ENCODE results near the gene SNAP25. TPM values are rescaled to one million over a fixed set of nuclear protein-coding genes. Genes with fewer than 3 reads are reported as not detected.

Gene SNAP25
- total RNA-seq, 1 donor from 2014 or later = 3.0 TPM

- H3K4me3 Mint-ChIP-seq = no peak overlapping the region
- no peaks in the 10 kb centered on the region for H3K4me1 Mint-ChIP-seq
- peaks cover 7% of the 10 kb centered on the region for H3K27me3 Mint-ChIP-seq
- H3K27ac Mint-ChIP-seq = no peak overlapping the region
- H3K36me3 Mint-ChIP-seq (ENCODE audit: low read depth) = no peaks in the 10 kb centered on the region
- intact Hi-C loops (cut with micrococcal nuclease) = no loop called here
- no peak for DNase-seq
- no peaks in the 10 kb centered on the region for H3K9me3 Mint-ChIP-seq
These were observed 110.9 kb downstream of the SNAP25 start for GRCh38 chr20:10329387-10330005.

GRCh38 chr20:10330071-10330470 is 111.4 kb downstream of the SNAP25 start:
- no peak for DNase-seq
- Mint-ChIP-seq H3K27me3 (peaks cover 7% of the 10 kb centered on the region), H3K4me3 (no peak overlapping the region), H3K36me3 (ENCODE audit: low read depth) (no peaks in the 10 kb centered on the region), H3K9me3 (no peaks in the 10 kb centered on the region), H3K4me1 (no peaks in the 10 kb centered on the region), H3K27ac (no peak overlapping the region)
- intact Hi-C loops (cut with micrococcal nuclease) = no loop called here

GRCh38 chr20:10332656-10333415 is 114.2 kb downstream of the SNAP25 start:
- no peak overlapping the region for H3K4me3 Mint-ChIP-seq
- H3K9me3 Mint-ChIP-seq = peaks cover 4% of the 10 kb centered on the region
- H3K27ac Mint-ChIP-seq = no peak overlapping the region
- H3K36me3 Mint-ChIP-seq (ENCODE audit: low read depth) = no peaks in the 10 kb centered on the region
- intact Hi-C loops (cut with micrococcal nuclease) = no loop called here
- H3K4me1 Mint-ChIP-seq = peaks cover 1% of the 10 kb centered on the region
- H3K27me3 Mint-ChIP-seq = peaks cover 11% of the 10 kb centered on the region
- DNase-seq = no peak

- no peak overlapping the region for H3K27ac Mint-ChIP-seq
- peaks cover 7% of the 10 kb centered on the region for H3K27me3 Mint-ChIP-seq
- H3K36me3 Mint-ChIP-seq (ENCODE audit: low read depth) = no peaks in the 10 kb centered on the region
- intact Hi-C loops (cut with micrococcal nuclease) = no loop called here
- H3K4me3 Mint-ChIP-seq = no peak overlapping the region
- H3K9me3 Mint-ChIP-seq = peaks cover 4% of the 10 kb centered on the region
- H3K4me1 Mint-ChIP-seq = peaks cover 6% of the 10 kb centered on the region
- no peak for DNase-seq
These were observed 118.5 kb downstream of the SNAP25 start for GRCh38 chr20:10336959-10337729.

GRCh38 chr20:10338426-10339180 is 120.0 kb downstream of the SNAP25 start:
- Mint-ChIP-seq H3K9me3 (peaks cover 4% of the 10 kb centered on the region), H3K4me1 (peaks cover 6% of the 10 kb centered on the region), H3K27ac (no peak overlapping the region), H3K27me3 (peaks cover 9% of the 10 kb centered on the region), H3K4me3 (no peak overlapping the region), H3K36me3 (ENCODE audit: low read depth) (no peaks in the 10 kb centered on the region)
- no peak for DNase-seq
- intact Hi-C loops (cut with micrococcal nuclease) = no loop called here

GRCh38 chr20:10339609-10340008 is 121.0 kb downstream of the SNAP25 start:
- no peak for DNase-seq
- Mint-ChIP-seq H3K4me1 (peaks cover 6% of the 10 kb centered on the region), H3K4me3 (no peak overlapping the region), H3K27me3 (peaks cover 10% of the 10 kb centered on the region), H3K27ac (no peak overlapping the region), H3K9me3 (peaks cover 4% of the 10 kb centered on the region), H3K36me3 (ENCODE audit: low read depth) (no peaks in the 10 kb centered on the region)
- intact Hi-C loops (cut with micrococcal nuclease) = no loop called here

- intact Hi-C loops (cut with micrococcal nuclease) = no loop called here
- Mint-ChIP-seq H3K4me3 (no peak overlapping the region), H3K9me3 (peaks cover 4% of the 10 kb centered on the region), H3K36me3 (ENCODE audit: low read depth) (no peaks in the 10 kb centered on the region), H3K27ac (no peak overlapping the region), H3K27me3 (peaks cover 11% of the 10 kb centered on the region), H3K4me1 (peaks cover 6% of the 10 kb centered on the region)
- DNase-seq = no peak
These were observed 123.5 kb downstream of the SNAP25 start for GRCh38 chr20:10342152-10342551.

- no peaks in the 10 kb centered on the region for H3K4me1 Mint-ChIP-seq
- no peak for DNase-seq
- H3K36me3 Mint-ChIP-seq (ENCODE audit: low read depth) = no peaks in the 10 kb centered on the region
- H3K27ac Mint-ChIP-seq = no peak overlapping the region
- H3K9me3 Mint-ChIP-seq = peaks cover 6% of the 10 kb centered on the region
- intact Hi-C loops (cut with micrococcal nuclease) = no loop called here
- H3K27me3 Mint-ChIP-seq = peaks cover 9% of the 10 kb centered on the region
- H3K4me3 Mint-ChIP-seq = no peak overlapping the region
These were observed 126.3 kb downstream of the SNAP25 start for GRCh38 chr20:10344953-10345352.

GRCh38 chr20:10347086-10347880 is 128.7 kb downstream of the SNAP25 start:
- H3K9me3 Mint-ChIP-seq = peaks cover 14% of the 10 kb centered on the region
- intact Hi-C loops (cut with micrococcal nuclease) = no loop called here
- peaks cover 3% of the 10 kb centered on the region for H3K36me3 Mint-ChIP-seq (ENCODE audit: low read depth)
- peaks cover 13% of the 10 kb centered on the region for H3K4me1 Mint-ChIP-seq
- H3K4me3 Mint-ChIP-seq = no peak overlapping the region
- peaks cover 9% of the 10 kb centered on the region for H3K27me3 Mint-ChIP-seq
- H3K27ac Mint-ChIP-seq = no peak overlapping the region
- DNase-seq = no peak

- Mint-ChIP-seq H3K9me3 (peaks cover 14% of the 10 kb centered on the region), H3K27ac (no peak overlapping the region), H3K36me3 (ENCODE audit: low read depth) (peaks cover 3% of the 10 kb centered on the region), H3K27me3 (peaks cover 3% of the 10 kb centered on the region), H3K4me3 (no peak overlapping the region), H3K4me1 (peaks cover 16% of the 10 kb centered on the region)
- intact Hi-C loops (cut with micrococcal nuclease) = no loop called here
- DNase-seq = no peak
These were observed 130.5 kb downstream of the SNAP25 start for GRCh38 chr20:10349118-10349517.

GRCh38 chr20:10350188-10350842 is 131.7 kb downstream of the SNAP25 start:
- Mint-ChIP-seq H3K9me3 (peaks cover 14% of the 10 kb centered on the region), H3K4me1 (peaks cover 16% of the 10 kb centered on the region), H3K4me3 (peak overlapping the region; percentile 58), H3K27me3 (no peaks in the 10 kb centered on the region), H3K27ac (peak overlapping the region; percentile 83), H3K36me3 (ENCODE audit: low read depth) (peaks cover 3% of the 10 kb centered on the region)
- no peak for DNase-seq
- intact Hi-C loops (cut with micrococcal nuclease) = loop anchor here (5.0 to 10.0 kb wide), 3 partner anchors 162 to 376 kb away; no protein-coding TSS in a partner anchor

GRCh38 chr20:10352934-10353824 is 134.5 kb downstream of the SNAP25 start:
- H3K4me1 Mint-ChIP-seq = peaks cover 19% of the 10 kb centered on the region
- H3K9me3 Mint-ChIP-seq = peaks cover 19% of the 10 kb centered on the region
- no peak for DNase-seq
- no peak overlapping the region for H3K4me3 Mint-ChIP-seq
- H3K27ac Mint-ChIP-seq = peak overlapping the region; percentile 43
- no peaks in the 10 kb centered on the region for H3K27me3 Mint-ChIP-seq
- peaks cover 3% of the 10 kb centered on the region for H3K36me3 Mint-ChIP-seq (ENCODE audit: low read depth)
- intact Hi-C loops (cut with micrococcal nuclease) = loop anchor here (1.0 to 10.0 kb wide), 4 partner anchors 81 to 378 kb away; partner anchors contain the start of gene MKKS

All from activated CD4-positive, alpha-beta T cell treated with anti-CD3 and anti-CD28 coated beads, Interleukin-2, amount 10 ng/mL, durations not matched to agents 24 days and 14 days (primary cell).